ENCODE measurements around the gene HOXC4.
"Not testable (repeated sequence)": the region's sequence is repeated elsewhere in the genome, so short reads cannot be mapped to it uniquely, and the experiment has no call there.

Gene HOXC4

GRCh38 chr12:54038871-54039414 lies 14.7 kb upstream of the HOXC4 start:
- no peaks in the 10 kb centered on the region for H3K36me3 Mint-ChIP-seq (ENCODE audit: low read depth)
- no peak overlapping the region for H3K4me3 Mint-ChIP-seq
- H3K27me3 Mint-ChIP-seq (ENCODE audit: low read depth) = peaks cover 87% of the 10 kb centered on the region
- H3K9me3 Mint-ChIP-seq = no peaks in the 10 kb centered on the region
- peaks cover 9% of the 10 kb centered on the region for H3K4me1 Mint-ChIP-seq (ENCODE audit: low read depth)
- H3K27ac Mint-ChIP-seq = no peak overlapping the region
- no peak for DNase-seq (ENCODE audit: low spot score)

DNA sequence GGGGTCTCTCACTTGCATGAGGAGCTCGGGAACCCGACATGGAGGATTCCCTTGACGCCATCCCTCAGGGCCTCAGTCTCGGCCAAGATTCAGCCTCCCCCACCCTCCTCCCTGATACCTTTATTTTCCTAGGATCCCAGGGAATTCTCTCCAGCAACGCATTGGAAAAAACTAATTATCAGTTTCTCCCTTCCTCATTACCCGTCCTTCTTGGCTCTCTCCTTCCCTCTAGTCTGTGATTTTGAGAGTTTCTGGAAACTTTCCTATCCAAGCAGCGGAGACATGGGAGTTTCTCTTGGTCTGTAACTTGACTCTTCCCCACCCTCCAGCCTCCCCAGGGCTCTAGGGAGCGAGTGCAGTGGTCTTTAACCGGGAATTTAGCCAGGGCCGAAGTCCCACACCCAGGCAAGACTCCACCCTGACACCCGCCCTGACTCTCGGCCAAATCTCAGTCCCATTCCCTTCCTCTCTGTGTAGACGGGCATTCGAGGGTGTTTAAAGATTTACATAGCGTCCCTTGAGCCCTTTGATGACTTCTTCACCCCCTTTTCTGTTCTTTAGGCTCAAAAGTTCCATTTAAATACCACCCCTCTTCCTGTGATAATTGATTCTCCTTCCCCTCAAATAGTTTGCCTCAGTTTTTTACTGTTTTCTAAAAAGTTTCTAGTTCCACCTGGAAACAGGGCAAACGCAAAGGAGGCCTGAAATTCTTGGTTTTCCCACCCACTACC lies 14.1 kb upstream of the HOXC4 start:
- H3K9me3 Mint-ChIP-seq = no peaks in the 10 kb centered on the region
- H3K36me3 Mint-ChIP-seq (ENCODE audit: low read depth) = no peaks in the 10 kb centered on the region
- peaks cover 10% of the 10 kb centered on the region for H3K4me1 Mint-ChIP-seq (ENCODE audit: low read depth)
- no peak overlapping the region for H3K27ac Mint-ChIP-seq
- DNase-seq (ENCODE audit: low spot score) = no peak
- H3K4me3 Mint-ChIP-seq = no peak overlapping the region
- H3K27me3 Mint-ChIP-seq (ENCODE audit: low read depth) = peaks cover 88% of the 10 kb centered on the region

DNA sequence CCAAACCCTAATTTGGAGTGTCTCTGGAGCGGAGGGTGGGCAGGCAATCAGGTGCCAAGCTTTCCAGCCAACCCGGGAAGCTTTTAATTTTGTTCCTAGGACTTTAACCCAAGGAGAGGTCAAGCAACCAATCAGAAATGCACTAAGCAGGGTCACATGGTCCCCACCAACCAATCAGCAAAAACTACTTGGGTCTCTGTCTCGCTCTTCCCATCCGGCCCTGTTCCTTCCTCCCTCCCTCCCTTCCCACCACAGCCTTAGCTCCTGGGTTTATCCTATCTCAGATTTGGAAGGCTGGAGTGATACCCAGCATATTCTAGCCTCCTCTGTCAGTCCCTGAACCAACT lies 13.5 kb upstream of the HOXC4 start:
- DNase-seq (ENCODE audit: low spot score) = no peak
- no peak overlapping the region for H3K4me3 Mint-ChIP-seq
- peaks cover 7% of the 10 kb centered on the region for H3K4me1 Mint-ChIP-seq (ENCODE audit: low read depth)
- no peaks in the 10 kb centered on the region for H3K36me3 Mint-ChIP-seq (ENCODE audit: low read depth)
- peaks cover 90% of the 10 kb centered on the region for H3K27me3 Mint-ChIP-seq (ENCODE audit: low read depth)
- no peak overlapping the region for H3K27ac Mint-ChIP-seq
- no peaks in the 10 kb centered on the region for H3K9me3 Mint-ChIP-seq

DNA sequence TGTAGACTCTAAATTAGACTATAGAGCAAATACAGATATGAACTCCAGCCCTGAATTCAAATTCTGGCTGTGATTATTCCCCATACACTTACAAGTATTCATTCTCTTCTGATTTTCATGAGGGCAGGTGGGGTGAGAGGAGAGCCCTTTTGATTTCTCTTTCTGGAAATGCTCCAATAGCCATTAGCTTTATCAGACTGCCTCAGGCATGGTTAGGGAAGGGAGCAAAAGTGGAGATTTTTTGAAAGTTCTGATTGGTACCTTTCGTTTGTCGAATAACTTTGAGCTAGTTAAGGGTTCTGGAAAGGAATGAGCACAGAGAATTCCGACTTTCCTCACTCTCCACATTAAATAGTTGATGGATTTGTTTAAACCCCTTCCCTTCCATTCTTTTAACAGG lies 13.0 kb upstream of the HOXC4 start:
- peaks cover 7% of the 10 kb centered on the region for H3K4me1 Mint-ChIP-seq (ENCODE audit: low read depth)

GRCh38 chr12:54041097-54041690 lies 12.4 kb upstream of the HOXC4 start:
- H3K9me3 Mint-ChIP-seq = no peaks in the 10 kb centered on the region
- no peak overlapping the region for H3K27ac Mint-ChIP-seq
- no peak overlapping the region for H3K4me3 Mint-ChIP-seq
- H3K4me1 Mint-ChIP-seq (ENCODE audit: low read depth) = peaks cover 7% of the 10 kb centered on the region
- DNase-seq (ENCODE audit: low spot score) = no peak
- H3K27me3 Mint-ChIP-seq (ENCODE audit: low read depth) = peaks cover 90% of the 10 kb centered on the region
- no peaks in the 10 kb centered on the region for H3K36me3 Mint-ChIP-seq (ENCODE audit: low read depth)

More for the DNA sequence above, 13.0 kb upstream of the HOXC4 start:
- no peak for DNase-seq (ENCODE audit: low spot score)
- Mint-ChIP-seq H3K27ac (no peak overlapping the region), H3K4me3 (no peak overlapping the region), H3K27me3 (ENCODE audit: low read depth) (peaks cover 90% of the 10 kb centered on the region), H3K36me3 (ENCODE audit: low read depth) (no peaks in the 10 kb centered on the region), H3K9me3 (no peaks in the 10 kb centered on the region)

GRCh38 chr12:54042033-54042432 lies 11.6 kb upstream of the HOXC4 start:
- H3K27me3 Mint-ChIP-seq (ENCODE audit: low read depth) = peaks cover 89% of the 10 kb centered on the region
- H3K4me1 Mint-ChIP-seq (ENCODE audit: low read depth); H3K9me3 Mint-ChIP-seq; H3K27ac Mint-ChIP-seq; DNase-seq (ENCODE audit: low spot score); H3K4me3 Mint-ChIP-seq; H3K36me3 Mint-ChIP-seq (ENCODE audit: low read depth): not testable (repeated sequence)

GRCh38 chr12:54042970-54043853 lies 10.4 kb upstream of the HOXC4 start:
- Mint-ChIP-seq H3K27me3 (ENCODE audit: low read depth) (peaks cover 85% of the 10 kb centered on the region), H3K4me3 (no peak overlapping the region), H3K36me3 (ENCODE audit: low read depth) (no peaks in the 10 kb centered on the region), H3K9me3 (no peaks in the 10 kb centered on the region), H3K4me1 (ENCODE audit: low read depth) (peaks cover 7% of the 10 kb centered on the region), H3K27ac (no peak overlapping the region)
- no peak for DNase-seq (ENCODE audit: low spot score)

- no peak for DNase-seq (ENCODE audit: low spot score)
- Mint-ChIP-seq H3K36me3 (ENCODE audit: low read depth) (no peaks in the 10 kb centered on the region), H3K4me3 (no peak overlapping the region), H3K27ac (no peak overlapping the region), H3K4me1 (ENCODE audit: low read depth) (peaks cover 7% of the 10 kb centered on the region), H3K27me3 (ENCODE audit: low read depth) (peaks cover 85% of the 10 kb centered on the region), H3K9me3 (no peaks in the 10 kb centered on the region)
Measured at GRCh38 chr12:54044425-54045103, 9.1 kb upstream of the HOXC4 start.

GRCh38 chr12:54045401-54045800 lies 8.2 kb upstream of the HOXC4 start:
- H3K27ac Mint-ChIP-seq = no peak overlapping the region
- peaks cover 9% of the 10 kb centered on the region for H3K4me1 Mint-ChIP-seq (ENCODE audit: low read depth)
- no peak overlapping the region for H3K4me3 Mint-ChIP-seq
- no peaks in the 10 kb centered on the region for H3K9me3 Mint-ChIP-seq
- DNase-seq (ENCODE audit: low spot score) = no peak
- H3K27me3 Mint-ChIP-seq (ENCODE audit: low read depth) = peaks cover 87% of the 10 kb centered on the region
- no peaks in the 10 kb centered on the region for H3K36me3 Mint-ChIP-seq (ENCODE audit: low read depth)

DNA sequence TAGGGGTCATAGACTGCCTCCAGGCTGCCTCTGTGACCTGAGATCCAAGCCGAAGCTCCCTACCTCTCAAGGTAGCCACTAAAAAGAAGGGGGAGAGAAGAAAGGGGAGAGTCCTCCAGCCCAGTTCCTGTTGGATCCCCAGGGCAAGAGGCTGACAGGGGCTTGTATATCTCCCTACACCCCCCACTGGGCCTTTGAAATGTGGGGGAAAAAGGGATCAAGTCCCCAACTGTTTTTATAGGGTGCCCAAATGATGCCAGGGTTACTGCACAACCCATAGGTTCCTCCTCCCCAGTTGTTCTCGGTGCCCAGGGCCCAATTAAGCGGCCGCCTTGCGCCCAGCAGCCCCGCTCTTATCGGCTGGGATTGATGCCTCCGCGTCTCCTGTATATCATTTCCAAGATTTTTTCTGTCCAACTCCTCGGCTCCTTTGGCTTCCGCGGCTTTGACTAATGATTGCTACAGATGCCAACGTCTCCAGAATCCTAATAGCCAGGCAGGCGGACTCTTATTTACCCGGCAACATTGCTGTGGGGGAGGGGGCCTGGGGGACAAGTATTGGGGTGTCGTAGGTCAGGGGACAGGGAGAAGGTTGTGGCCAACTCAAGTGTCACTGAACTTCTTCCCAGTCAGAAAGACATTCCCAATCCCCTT lies 7.6 kb upstream of the HOXC4 start:
- H3K9me3 Mint-ChIP-seq = no peaks in the 10 kb centered on the region
- H3K27ac Mint-ChIP-seq = no peak overlapping the region
- DNase-seq (ENCODE audit: low spot score) = no peak
- peaks cover 89% of the 10 kb centered on the region for H3K27me3 Mint-ChIP-seq (ENCODE audit: low read depth)
- no peak overlapping the region for H3K4me3 Mint-ChIP-seq
- peaks cover 9% of the 10 kb centered on the region for H3K4me1 Mint-ChIP-seq (ENCODE audit: low read depth)
- H3K36me3 Mint-ChIP-seq (ENCODE audit: low read depth) = no peaks in the 10 kb centered on the region

- Mint-ChIP-seq H3K27me3 (ENCODE audit: low read depth) (peaks cover 93% of the 10 kb centered on the region), H3K9me3 (no peaks in the 10 kb centered on the region), H3K4me3 (no peak overlapping the region), H3K4me1 (ENCODE audit: low read depth) (peaks cover 9% of the 10 kb centered on the region), H3K27ac (no peak overlapping the region), H3K36me3 (ENCODE audit: low read depth) (no peaks in the 10 kb centered on the region)
- DNase-seq (ENCODE audit: low spot score) = no peak
Measured at GRCh38 chr12:54046809-54047159, 6.9 kb upstream of the HOXC4 start.

DNA sequence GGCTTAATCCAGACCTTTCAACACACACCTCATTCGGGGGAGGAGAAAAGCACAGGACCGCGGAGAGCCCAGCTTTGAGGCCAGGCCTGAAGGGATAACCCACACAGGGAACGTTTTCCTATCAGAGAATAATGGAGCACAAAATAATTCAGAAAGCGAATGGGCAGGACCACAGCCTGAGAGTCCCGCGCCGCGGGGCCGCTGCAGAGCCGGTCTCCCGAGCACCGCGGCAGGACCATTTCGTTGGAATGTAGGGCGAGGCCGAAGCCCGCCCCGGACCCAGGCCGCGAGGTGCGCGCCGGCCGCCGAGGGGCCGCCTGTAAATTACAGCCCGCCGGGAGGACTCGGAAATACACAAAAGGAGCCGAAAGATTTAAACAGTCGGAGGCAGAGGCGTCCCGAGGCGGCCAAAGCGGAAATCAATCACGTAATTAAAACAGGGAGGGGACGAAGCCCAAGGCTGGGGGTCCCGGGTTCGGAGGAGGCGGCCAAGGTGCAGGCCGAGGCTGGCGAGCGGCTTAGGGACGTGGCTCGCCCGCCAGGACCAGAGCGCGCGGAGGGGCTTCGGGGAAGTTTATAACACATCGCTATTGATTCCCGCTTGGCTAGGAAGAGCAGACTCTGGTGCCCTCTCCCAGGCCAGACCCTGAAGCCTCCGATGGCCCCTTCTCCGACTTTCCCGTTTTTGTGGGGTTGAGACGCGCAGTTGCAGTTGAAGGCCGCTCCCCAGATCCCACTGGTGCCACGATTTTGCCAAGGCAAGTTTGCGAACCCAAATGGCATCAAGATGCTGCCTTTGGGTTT lies 6.3 kb upstream of the HOXC4 start:
- no peaks in the 10 kb centered on the region for H3K9me3 Mint-ChIP-seq
- H3K27me3 Mint-ChIP-seq (ENCODE audit: low read depth) = peaks cover 93% of the 10 kb centered on the region
- H3K36me3 Mint-ChIP-seq (ENCODE audit: low read depth) = no peaks in the 10 kb centered on the region
- peaks cover 9% of the 10 kb centered on the region for H3K4me1 Mint-ChIP-seq (ENCODE audit: low read depth)
- no peak for DNase-seq (ENCODE audit: low spot score)
- no peak overlapping the region for H3K27ac Mint-ChIP-seq
- H3K4me3 Mint-ChIP-seq = no peak overlapping the region

- peaks cover 92% of the 10 kb centered on the region for H3K27me3 Mint-ChIP-seq (ENCODE audit: low read depth)
- peaks cover 11% of the 10 kb centered on the region for H3K4me1 Mint-ChIP-seq (ENCODE audit: low read depth)
- no peaks in the 10 kb centered on the region for H3K9me3 Mint-ChIP-seq
- no peaks in the 10 kb centered on the region for H3K36me3 Mint-ChIP-seq (ENCODE audit: low read depth)
- DNase-seq (ENCODE audit: low spot score) = no peak
- H3K27ac Mint-ChIP-seq = no peak overlapping the region
- H3K4me3 Mint-ChIP-seq = no peak overlapping the region
Measured at GRCh38 chr12:54047964-54048303, 5.7 kb upstream of the HOXC4 start.

All from T-helper 2 cell treated with Interferon-gamma antibody and Interleukin-4, amounts not matched to agents 5 μg/mL and 100 μg/mL, for 36 hours (primary cell).